ENCODE results near the gene KLK1.

- TF ChIP-seq EP300 (IDR thresholded peaks at IDR 0.05; ENCODE audit: borderline replicate concordance in 1 of 2, low read depth in 1 of 2, low read length in 1 of 2), result no peak
- TF ChIP-seq EZH2phosphoT487 (IDR thresholded peaks at IDR 0.05; ENCODE audit: borderline replicate concordance, low read depth), result no peak
- no peak for TF ChIP-seq ELF1 (IDR thresholded peaks at IDR 0.05)
- no peak for TF ChIP-seq CTCF (IDR thresholded peaks at IDR 0.05)
- TF ChIP-seq CHD2 (IDR thresholded peaks at IDR 0.05; ENCODE audit: low read length, partially characterized antibody), result no peak
- no peak for TF ChIP-seq POLR2AphosphoS5 (IDR thresholded peaks at IDR 0.05; ENCODE audit: low read depth, low read length)
- no peak for TF ChIP-seq ZBTB33 (IDR thresholded peaks at IDR 0.05; ENCODE audit: borderline replicate concordance, low read depth)
- no peak for TF ChIP-seq TAF1 (IDR thresholded peaks at IDR 0.05; ENCODE audit: borderline replicate concordance, low read depth, low read length)
- TF ChIP-seq YY1 (IDR thresholded peaks at IDR 0.05; ENCODE audit: low read depth), result no peak
- no peak for TF ChIP-seq GATA2 (CRISPR knock-in tag; IDR thresholded peaks at IDR 0.05)
- no peak for TF ChIP-seq RAD21 (IDR thresholded peaks at IDR 0.05; ENCODE audit: low read length)
- TF ChIP-seq FOXJ3 (CRISPR knock-in tag; IDR thresholded peaks at IDR 0.05), result no peak
- no peak for TF ChIP-seq JUND (IDR thresholded peaks at IDR 0.05)
Measured at GRCh38 chr19:50770888-50771287, 52.7 kb downstream of the KLK1 start.
